GM15510 (cell line): ENCODE results near the gene RRN3.

Experiments used
- POLR2A ChIP-seq: IDR thresholded peaks from 3 replicates; pipeline ENCODE4 v1.6.1; 2011; ENCODE audit warnings: borderline replicate concordance; ENCODE audit not compliant: insufficient read length; ENCODE audit errors: extremely low read depth

RRN3 gene, protein sequence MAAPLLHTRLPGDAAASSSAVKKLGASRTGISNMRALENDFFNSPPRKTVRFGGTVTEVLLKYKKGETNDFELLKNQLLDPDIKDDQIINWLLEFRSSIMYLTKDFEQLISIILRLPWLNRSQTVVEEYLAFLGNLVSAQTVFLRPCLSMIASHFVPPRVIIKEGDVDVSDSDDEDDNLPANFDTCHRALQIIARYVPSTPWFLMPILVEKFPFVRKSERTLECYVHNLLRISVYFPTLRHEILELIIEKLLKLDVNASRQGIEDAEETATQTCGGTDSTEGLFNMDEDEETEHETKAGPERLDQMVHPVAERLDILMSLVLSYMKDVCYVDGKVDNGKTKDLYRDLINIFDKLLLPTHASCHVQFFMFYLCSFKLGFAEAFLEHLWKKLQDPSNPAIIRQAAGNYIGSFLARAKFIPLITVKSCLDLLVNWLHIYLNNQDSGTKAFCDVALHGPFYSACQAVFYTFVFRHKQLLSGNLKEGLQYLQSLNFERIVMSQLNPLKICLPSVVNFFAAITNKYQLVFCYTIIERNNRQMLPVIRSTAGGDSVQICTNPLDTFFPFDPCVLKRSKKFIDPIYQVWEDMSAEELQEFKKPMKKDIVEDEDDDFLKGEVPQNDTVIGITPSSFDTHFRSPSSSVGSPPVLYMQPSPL

DNA sequence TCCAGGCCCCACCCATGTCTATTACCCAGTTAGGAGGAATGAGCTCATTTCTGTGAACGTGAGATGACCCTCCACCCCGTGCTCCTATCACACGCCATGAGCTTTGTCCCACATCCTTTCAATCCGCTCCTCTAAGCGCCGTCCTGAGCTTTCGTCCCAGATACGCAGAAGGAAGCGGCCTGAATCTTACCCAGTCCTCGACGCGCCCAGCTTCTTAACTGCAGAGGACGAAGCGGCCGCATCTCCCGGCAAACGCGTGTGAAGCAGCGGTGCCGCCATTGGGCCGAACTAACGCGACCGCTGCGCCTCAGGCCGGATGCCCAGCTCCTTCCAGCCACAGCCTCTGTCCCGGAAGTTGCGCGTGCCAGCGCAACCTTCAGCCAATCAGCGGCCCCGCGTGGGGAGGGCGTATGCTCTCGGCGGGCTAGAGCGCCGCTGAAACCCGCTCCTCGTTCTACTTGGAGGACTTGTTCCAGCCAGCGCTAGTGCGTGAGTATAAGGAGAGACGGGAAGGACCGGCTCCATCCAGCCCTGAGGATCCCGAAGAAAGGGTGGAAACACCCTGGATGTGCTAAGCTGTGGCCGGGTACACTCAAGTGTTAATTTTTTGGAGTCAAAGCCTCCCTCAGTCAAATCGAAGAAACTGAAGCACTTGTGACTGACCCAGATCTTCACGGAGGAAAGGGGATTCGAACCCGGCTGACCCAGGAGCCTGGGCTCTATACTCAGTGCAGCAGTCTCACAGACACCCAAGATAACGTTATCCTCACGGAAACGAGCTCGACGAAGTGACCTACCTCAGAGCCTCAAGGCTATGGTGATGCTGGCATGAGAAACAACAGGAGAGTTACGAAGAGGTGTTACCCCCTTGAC is at the start of gene RRN3:
TSS of gene RRN3 (minus strand) at position 318 of the 873 bp plus-strand sequence. CDS start at position 279, 39 bp downstream.
- TF ChIP-seq POLR2A, result peak; percentile 83

DNA sequence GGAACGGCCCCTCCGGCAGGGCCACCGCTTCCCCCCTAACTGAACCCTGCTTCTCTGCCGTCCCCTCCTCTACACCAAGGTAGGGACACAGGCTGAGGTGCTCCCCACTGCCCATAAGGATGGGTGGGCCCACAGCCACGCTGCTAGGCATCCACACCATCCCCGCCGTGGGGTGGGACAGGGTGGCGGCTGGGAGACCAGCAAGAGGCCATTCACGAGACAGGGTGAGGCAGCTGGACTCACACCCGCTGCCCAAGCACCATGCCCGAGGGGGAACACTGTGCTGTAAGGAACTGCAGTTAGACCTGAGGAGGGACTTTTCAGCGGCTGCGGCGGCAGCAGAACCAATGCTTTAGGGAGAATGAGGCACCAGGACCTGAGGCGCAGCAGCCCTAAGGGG is 47.5 kb upstream of the RRN3 start:
- TF ChIP-seq POLR2A, result no peak

DNA sequence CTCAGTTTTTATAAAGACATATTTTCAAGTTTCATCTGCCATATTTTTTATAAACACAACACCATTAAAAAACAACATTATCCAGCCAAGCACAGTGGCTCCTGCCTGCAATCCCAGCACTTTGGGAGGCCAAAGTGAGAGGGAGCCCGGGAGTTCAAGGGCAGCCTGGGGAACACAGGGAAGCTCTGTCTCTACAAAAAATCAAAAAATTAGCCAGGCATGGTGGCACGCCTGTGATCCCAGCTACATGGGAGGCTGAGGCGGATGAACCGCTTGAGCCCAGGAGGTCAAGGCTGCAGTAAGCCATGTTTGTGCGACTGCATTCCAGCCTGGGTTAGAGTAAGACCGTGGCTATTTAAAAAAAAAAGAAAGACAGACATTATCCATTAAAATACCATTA is 21.0 kb downstream of the RRN3 start:
- no peak for TF ChIP-seq POLR2A

DNA sequence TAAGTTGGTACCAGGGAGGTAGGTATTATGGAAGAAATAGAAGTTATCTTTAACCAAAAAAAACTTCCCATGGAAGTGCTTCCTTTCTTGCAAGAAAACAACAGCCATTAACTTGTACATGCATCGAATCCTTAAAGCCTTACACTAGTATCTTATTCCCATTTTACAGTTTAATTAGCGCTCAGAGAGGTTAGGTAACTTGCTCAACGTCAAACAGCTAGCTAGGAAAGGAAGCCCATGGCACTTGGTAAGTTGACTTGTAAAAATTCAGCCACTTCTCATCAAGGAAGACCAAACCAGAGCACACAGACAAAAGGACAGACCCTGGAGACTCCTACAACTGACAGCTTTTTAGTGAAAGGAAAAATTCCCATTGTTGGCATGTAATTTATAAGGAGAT is 34.7 kb downstream of the RRN3 start:
- no peak for TF ChIP-seq POLR2A

DNA sequence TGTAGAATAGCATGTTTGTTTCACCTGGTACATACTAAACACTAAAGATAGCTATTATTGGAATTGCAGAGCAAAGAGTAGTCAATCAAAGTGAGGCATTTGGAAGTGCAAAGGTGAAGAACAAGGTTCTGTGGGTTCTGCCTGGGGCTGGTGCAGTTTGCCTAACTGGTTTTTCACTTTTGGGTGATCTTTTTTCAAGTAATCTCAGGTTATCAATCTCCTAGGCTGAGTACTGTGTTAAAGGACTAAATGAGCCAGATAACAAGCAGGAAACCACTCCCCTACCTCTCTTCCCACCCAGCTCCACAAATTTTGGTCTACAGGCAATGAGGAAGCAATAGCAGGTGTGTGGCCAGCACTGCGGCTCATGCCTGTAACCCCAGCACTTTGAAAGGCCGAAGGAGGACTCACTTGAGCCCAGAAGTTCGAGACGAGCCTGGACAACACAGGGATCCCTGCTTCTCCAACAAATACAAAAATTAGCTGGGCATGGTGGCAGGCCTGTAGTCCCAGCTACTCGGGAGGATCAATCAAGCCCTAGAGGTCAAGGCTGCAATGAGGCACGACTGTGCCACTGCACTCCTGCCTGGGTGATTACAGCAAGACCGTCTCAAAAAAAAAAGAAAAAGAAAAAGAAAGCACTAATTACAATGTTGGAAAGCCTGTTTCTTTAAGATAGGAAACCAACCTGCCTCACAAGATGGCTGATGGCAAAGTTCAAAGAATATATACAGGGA is 36.2 kb downstream of the RRN3 start:
- no peak for TF ChIP-seq POLR2A

DNA sequence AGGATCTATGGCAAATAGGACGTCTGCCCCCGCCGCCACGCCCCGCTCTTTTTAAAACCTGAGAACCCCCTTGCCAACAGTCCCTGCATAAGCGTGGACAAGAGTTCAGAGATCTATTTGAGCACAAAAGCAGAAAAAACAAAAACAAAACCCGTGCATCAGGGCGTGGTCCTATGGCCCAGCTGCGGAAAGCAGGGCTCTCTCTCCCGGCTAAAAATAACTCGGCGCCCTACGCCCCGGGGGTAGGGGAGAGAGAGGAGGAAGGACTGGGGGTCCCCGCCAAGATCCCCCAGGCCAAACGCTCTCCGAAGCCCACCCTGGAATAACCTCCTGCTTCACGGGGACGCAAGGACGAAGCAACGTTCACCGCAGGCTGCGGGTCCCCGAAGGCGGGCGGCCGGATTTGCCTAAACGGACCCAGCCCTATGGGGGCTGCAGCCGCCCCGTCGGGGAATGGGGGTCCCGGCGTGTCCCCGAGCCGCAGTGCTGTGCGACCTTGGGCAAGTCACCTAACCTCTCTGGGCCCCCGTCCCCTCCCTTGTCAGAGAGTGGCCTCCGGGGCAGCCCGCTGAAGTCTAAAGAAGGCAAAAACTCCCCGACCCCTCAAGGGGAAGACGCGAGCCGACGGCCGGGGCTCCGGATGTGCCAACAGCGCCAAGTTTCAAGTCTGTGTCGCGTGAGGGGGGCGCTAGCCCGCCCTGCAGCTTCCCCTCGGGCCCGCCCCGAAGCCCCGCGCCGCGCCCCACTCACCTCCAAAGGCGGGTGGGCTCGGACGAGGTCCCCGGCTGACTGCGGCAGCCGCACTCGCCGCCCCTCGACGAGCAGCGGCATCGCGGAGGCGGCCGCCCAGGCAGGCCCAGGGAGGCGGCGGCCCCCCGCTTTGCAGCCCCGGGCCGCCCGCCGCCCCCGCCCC is 38.7 kb downstream of the RRN3 start:
- peak; percentile 56 for TF ChIP-seq POLR2A

DNA sequence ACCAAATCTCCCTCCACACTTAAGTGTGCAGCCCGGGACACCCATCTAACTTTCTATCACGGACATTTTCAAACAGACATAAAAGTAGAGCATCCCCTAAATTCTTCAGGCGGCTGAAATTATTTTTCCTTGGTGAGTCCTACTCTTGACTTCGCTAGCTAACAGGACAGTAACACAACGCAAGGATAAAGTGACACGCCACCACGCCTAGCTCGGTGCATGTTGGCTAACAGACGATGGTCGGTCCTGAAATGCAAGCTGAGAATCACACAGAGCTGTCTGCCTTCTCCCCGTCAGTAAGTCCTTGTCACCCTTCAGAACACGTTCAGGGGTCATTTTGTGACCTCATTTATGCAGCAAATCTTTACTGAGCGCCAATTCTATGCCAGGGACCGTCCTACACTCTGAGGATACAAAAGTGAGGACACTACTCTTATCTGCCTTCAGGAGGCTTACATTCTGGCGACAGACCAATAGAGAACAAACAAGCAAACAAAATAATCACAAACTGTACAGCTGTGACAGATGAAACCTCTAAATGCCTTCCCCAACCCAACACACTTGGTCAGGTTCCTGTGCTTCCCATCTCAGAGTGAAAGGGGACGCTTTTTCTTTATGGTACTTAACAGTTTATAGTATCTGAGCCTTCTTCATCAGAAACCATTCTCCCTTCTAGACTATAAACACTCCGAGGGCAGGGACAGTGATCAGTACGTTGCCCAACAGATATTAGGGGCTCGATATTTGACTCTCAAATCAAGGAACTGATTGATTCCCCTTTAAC is 39.5 kb downstream of the RRN3 start:
- no peak for TF ChIP-seq POLR2A

DNA sequence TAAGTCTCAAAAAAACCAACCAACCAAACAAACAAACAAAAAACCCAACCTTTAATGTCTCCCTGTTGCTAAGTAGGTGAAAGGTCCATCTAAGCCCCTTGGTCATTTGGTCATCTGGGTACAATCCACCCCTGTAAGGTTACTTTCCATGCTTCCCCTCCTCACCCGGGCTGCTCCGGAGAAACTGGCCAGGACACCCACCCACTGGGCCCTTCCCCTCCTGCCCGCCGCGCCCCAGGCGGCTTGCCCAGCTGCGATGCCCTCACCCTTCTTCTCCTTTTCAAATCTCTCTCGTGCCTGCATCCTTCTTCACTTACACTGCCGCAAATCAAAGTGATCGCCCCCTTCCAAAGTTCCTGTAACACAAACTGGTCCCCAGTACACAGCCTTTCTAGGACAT is 40.2 kb downstream of the RRN3 start:
- no peak for TF ChIP-seq POLR2A

DNA sequence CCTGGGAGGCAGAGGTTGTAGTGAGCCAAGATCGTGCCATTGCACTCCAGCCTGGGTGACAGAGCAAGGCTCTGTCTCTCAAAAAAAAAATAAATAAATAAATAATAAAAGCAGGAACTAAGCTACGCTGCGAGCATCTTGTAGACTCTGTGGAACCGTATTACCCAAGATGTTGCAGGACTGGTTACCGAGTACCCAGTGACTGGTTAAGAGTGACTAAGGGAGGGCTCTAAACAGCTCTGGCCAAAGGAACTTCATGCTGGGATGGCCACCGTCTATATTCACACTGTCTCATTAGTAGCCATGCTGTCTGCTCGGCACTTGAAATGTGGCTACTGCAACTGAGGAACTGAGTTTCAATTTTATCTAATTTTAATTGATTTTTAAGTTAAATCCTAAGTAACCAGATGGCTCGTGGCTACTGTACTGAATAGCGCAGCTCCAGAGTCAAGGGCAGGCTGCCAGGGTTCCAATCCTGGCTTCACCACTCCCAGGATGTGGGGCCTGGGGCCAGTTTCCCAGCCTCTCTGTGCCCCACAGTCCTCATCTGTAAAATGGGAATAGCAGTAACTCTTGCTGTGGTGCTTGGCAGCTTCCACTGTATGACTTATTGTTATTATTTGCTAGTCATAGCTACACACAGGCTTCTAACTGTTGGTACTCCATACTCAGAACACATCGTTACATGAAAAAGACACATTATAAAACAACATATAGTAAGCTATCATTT is 41.2 kb downstream of the RRN3 start:
- TF ChIP-seq POLR2A, result no peak

DNA sequence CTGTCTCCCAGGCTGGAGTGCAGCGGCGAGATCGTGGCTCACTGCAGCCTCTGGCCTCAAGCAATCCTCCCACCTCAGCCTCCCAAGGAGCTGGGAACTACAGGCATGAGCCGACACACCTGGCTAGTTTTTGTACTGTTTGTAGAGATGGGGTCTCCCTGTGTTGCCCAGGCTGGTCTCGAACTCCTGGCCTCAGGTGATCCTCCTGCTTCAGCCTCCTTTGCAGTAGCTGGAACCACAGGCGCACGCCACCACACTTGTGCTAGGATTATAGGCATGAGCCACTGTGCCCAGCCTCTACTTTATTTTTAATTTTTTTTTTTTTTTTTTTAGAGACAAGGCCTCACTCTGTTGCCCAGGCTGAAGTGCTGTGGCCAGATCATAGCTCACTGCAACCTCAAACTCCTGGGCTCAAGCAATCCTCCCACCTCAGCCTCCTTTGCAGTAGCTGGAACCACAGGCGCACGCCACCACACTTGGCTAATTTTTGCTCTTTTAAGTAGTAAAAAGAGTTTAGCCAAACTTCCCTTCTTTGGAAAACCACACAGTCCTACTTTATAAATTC is 42.6 kb downstream of the RRN3 start:
- TF ChIP-seq POLR2A, result no peak

DNA sequence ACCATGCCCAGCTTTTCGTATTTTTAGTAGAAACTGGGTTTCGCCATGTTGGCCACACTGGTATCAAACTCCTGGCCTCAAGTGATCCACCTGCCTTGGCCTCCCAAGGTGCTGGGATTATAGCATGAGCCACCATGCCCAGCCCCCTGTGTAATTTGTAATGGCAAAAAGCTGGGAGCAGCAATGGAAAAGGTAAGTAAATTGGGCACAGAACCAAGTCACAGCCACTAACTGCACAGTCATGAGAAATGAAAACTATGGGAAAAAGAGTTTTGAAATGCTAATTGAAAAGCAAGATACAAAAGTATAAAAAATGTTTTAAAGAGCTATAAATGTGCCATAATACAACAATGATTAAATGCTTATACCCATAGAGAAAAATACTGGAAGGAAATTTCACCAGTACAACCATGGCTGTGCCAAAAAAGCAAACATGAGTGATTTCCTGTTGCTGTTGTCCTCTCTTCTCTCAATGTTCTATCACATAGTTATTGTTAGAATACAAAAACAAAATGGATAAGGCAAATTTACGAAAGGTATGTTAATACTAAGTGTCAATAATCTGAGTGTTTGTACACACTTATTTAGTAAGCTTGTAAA is 44.4 kb downstream of the RRN3 start:
- no peak for TF ChIP-seq POLR2A
